ENCODE measurements around the gene SLC27A4.

- TF ChIP-seq CTCF (IDR thresholded peaks at IDR 0.05) (no peak), POLR2A (IDR thresholded peaks at IDR 0.05) (no peak)
These were observed 45.5 kb downstream of the SLC27A4 start for GRCh38 chr9:128385496-128386460.
